HCT116 (cell line): ENCODE results near the gene CDH24. TPM values are rescaled to one million over a fixed set of nuclear protein-coding genes. Genes with fewer than 3 reads are reported as not detected.

Experiments used
- ATAC-seq: fragments of 200-7000 bp; cut with Tn5 transposase; 2 replicates; pipeline ENCODE4 v1.9.1; 2020; ENCODE audit warnings: mild to moderate bottlenecking, moderate library complexity
- BruUV-seq: library from RNA; stranded (reverse); fragments of 400-500 nt; replicated peaks from 2 replicates; lab custom pipeline; 2021; lab: Mats Ljungman, UMichigan
- CTCF ChIA-PET: fragments of 300-600 bp; sonication (Branson Sonifier 250); formaldehyde crosslinking; loops from one replicate; lab custom pipeline; 2021; ENCODE audit warnings: antibody characterized with exemption; lab: Charles Lee
- POLR2A ChIA-PET: fragments of 300-600, 350-600 bp; sonication (Branson Sonifier 250); formaldehyde crosslinking; loops from one replicate; lab custom pipeline; 2021; ENCODE audit warnings: antibody characterized with exemption; lab: Charles Lee
- RAD21 ChIA-PET, 2 experiments: fragments of 300-600 bp; sonication (Branson Sonifier 250); formaldehyde crosslinking; loops; one replicate each; lab custom pipeline; 2023; ENCODE audit warnings: low total read pairs in 2 of 2; ENCODE audit not compliant: uncharacterized antibody in 2 of 2, unreplicated experiment in 2 of 2, low non-redundant PET in 1 of 2; lab: Charles Lee
- DNase-seq: peaks from one replicate; pipeline ENCODE4 v3.0.0-alpha.2; 2010; ENCODE audit warnings: low read depth, low spot score
- H2AFZ ChIP-seq: fragments of 200-600 bp; shearing (Covaris generic), sonication (generic); 2 replicates; pipeline ENCODE4 v1.6.1; 2017; ENCODE audit warnings: low read depth, mixed run types, mixed read lengths, antibody characterized with exemption, low read length; ENCODE audit not compliant: poor library complexity, severe bottlenecking
- H3K27ac ChIP-seq: 2 replicates; pipeline ENCODE4 v1.5.1; 2012; ENCODE audit warnings: low read depth, low read length
- H3K27me3 ChIP-seq: fragments of 200-600 bp; sonication (generic); 2 replicates; pipeline ENCODE4 v1.6.1; 2016; ENCODE audit warnings: mixed run types, low read length, mixed read lengths; ENCODE audit not compliant: insufficient read depth
- H3K36me3 ChIP-seq, 2 experiments: fragments of 200-500 bp in 1 of 2; fragments of 200-600 bp in 1 of 2; sonication (Bioruptor generic) in 1 of 2; sonication (generic) in 1 of 2; 2 replicates each; pipeline versions ENCODE4 v1.5.1 to v1.6.1; 2014 to 2016; ENCODE audit warnings: low read length in 2 of 2, inconsistent platforms in 1 of 2, mixed read lengths in 1 of 2, mixed run types in 1 of 2; ENCODE audit not compliant: insufficient read depth in 2 of 2, control insufficient read depth in 1 of 2
- H3K4me1 ChIP-seq, 2 experiments: fragments of 200-600 bp in 1 of 2; sonication (generic) in 1 of 2; 2 replicates each; pipeline versions ENCODE4 v1.5.1 to v1.6.1; 2012 to 2017; ENCODE audit warnings: low read length in 2 of 2, inconsistent platforms in 1 of 2, mild to moderate bottlenecking in 1 of 2, mixed read lengths in 1 of 2, mixed run types in 1 of 2, moderate library complexity in 1 of 2; ENCODE audit not compliant: insufficient read depth in 2 of 2, control insufficient read depth in 1 of 2
- H3K4me2 ChIP-seq: fragments of 200-600 bp; sonication (generic); 2 replicates; pipeline ENCODE4 v1.6.1; 2017; ENCODE audit warnings: mixed run types, low read length, mixed read lengths
- H3K4me3 ChIP-seq, 2 experiments: fragments of 200-600 bp in 1 of 2; sonication (generic) in 1 of 2; replicated peaks in 1 of 2; 2 replicates each; pipeline ENCODE4 v1.5.1; 2011 to 2016; ENCODE audit warnings: low read length in 2 of 2, control low read depth in 1 of 2, low read depth in 1 of 2, mild to moderate bottlenecking in 1 of 2, mixed read lengths in 1 of 2, mixed run types in 1 of 2
- H3K79me2 ChIP-seq: fragments of 200-600 bp; sonication (generic); 2 replicates; pipeline ENCODE4 v1.6.1; 2017; ENCODE audit warnings: mild to moderate bottlenecking, mixed run types, low read length, moderate library complexity, mixed read lengths; ENCODE audit not compliant: insufficient read depth
- H3K9ac ChIP-seq: fragments of 200-600 bp; sonication (generic); 2 replicates; pipeline ENCODE4 v1.6.1; 2016; ENCODE audit warnings: low read length, mixed read lengths
- H3K9me2 ChIP-seq: fragments of 200-600 bp; sonication (generic), shearing (Covaris generic); 2 replicates; pipeline ENCODE4 v1.6.1; 2017; ENCODE audit warnings: mixed run types, mild to moderate bottlenecking, moderate library complexity; ENCODE audit not compliant: insufficient read depth
- H3K9me3 ChIP-seq, 2 experiments: fragments of 200-500 bp in 1 of 2; fragments of 200-600 bp in 1 of 2; sonication (Bioruptor generic) in 1 of 2; sonication (generic) in 1 of 2; 2 replicates each; pipeline ENCODE4 v1.6.1; 2014 to 2017; ENCODE audit warnings: low read length in 2 of 2, mixed read lengths in 2 of 2, inconsistent platforms in 1 of 2, low read depth in 1 of 2, mild to moderate bottlenecking in 1 of 2, mixed run types in 1 of 2, moderate library complexity in 1 of 2; ENCODE audit not compliant: control insufficient read depth in 1 of 2, insufficient read depth in 1 of 2
- H4K20me1 ChIP-seq: fragments of 200-600 bp; sonication (generic), shearing (Covaris generic); 2 replicates; pipeline ENCODE4 v1.6.1; 2017; ENCODE audit warnings: mixed run types, mild to moderate bottlenecking, moderate library complexity; ENCODE audit not compliant: insufficient read depth
- CBX3 ChIP-seq: IDR thresholded peaks from 2 replicates; pipeline ENCODE4 v1.6.1; 2012; ENCODE audit warnings: low read depth
- ELF1 ChIP-seq: IDR thresholded peaks from 2 replicates; pipeline ENCODE4 v1.6.1; 2012; ENCODE audit warnings: low read depth, borderline replicate concordance
- EZH2 ChIP-seq: fragments of 200-600 bp; sonication (generic); IDR thresholded peaks from 2 replicates; pipeline ENCODE4 v1.6.1; 2017; ENCODE audit warnings: antibody characterized with exemption, mixed run types
- EZH2phosphoT487 ChIP-seq: fragments of 200-600 bp; IDR thresholded peaks from 2 replicates; pipeline ENCODE4 v1.6.1; 2018; ENCODE audit warnings: antibody characterized with exemption, borderline replicate concordance
- FOSL1 ChIP-seq: IDR thresholded peaks from 2 replicates; pipeline ENCODE4 v1.6.1; 2012; ENCODE audit warnings: low read depth
- JUND ChIP-seq: IDR thresholded peaks from 2 replicates; pipeline ENCODE4 v1.6.1; 2012
- POLR2A ChIP-seq: IDR thresholded peaks from 2 replicates; pipeline ENCODE4 v1.7.0; 2011; ENCODE audit warnings: borderline replicate concordance; ENCODE audit not compliant: insufficient read depth, insufficient read length; ENCODE audit errors: extremely low read depth
- POLR2AphosphoS5 ChIP-seq: IDR thresholded peaks from 2 replicates; pipeline ENCODE4 v1.6.1; 2011; ENCODE audit warnings: mild to moderate bottlenecking, low read depth, low read length, moderate library complexity
- RAD21 ChIP-seq: IDR thresholded peaks from 2 replicates; pipeline ENCODE4 v1.6.1; 2012; ENCODE audit warnings: low read depth, mild to moderate bottlenecking
- SIN3A ChIP-seq: IDR thresholded peaks from 2 replicates; pipeline ENCODE4 v1.6.1; 2012; ENCODE audit warnings: low read depth
- SP1 ChIP-seq: IDR thresholded peaks from 2 replicates; pipeline ENCODE4 v1.6.1; 2012; ENCODE audit warnings: low read depth
- TCF7L2 ChIP-seq: IDR thresholded peaks from 2 replicates; pipeline ENCODE4 v1.7.0; 2011; ENCODE audit warnings: borderline replicate concordance, inconsistent platforms; ENCODE audit not compliant: insufficient read depth, insufficient read length; ENCODE audit errors: extremely low read depth
- ZFX ChIP-seq: fragments of 450-650 bp; IDR thresholded peaks from 2 replicates; pipeline ENCODE4 v1.6.1; 2017
- intact Hi-C: fragments of 100-400 bp; cut with micrococcal nuclease; formaldehyde crosslinking; loops from 2 replicates; pipeline ENCODE4 v1.10.0; 2022
- total RNA-seq: library from RNA; stranded (reverse); gene quantifications from one replicate; pipeline ENCODE4 v1.2.1, GENCODE V29; 2021; ENCODE audit not compliant: unreplicated experiment
- TF ChIP-seq, protein P1 (sequence below): IDR thresholded peaks from 2 replicates; pipeline ENCODE4 v1.6.1; 2012; ENCODE audit warnings: low read depth
- TF ChIP-seq, protein P2 (sequence below): IDR thresholded peaks from 2 replicates; pipeline ENCODE4 v1.6.1; 2012
- TF ChIP-seq, protein P3 (sequence below), 3 experiments: fragments of 200-600 bp in 1 of 3; sonication (generic) in 1 of 3; IDR thresholded peaks in 2 of 3; conservative IDR thresholded peaks in 1 of 3; 2 replicates each; pipeline ENCODE4 v1.5.1; 2012 to 2017; ENCODE audit warnings: low read depth in 2 of 3, low read length in 2 of 3, antibody characterized with exemption in 1 of 3, borderline replicate concordance in 1 of 3, control low read depth in 1 of 3, mild to moderate bottlenecking in 1 of 3, mixed read lengths in 1 of 3, mixed run types in 1 of 3, moderate library complexity in 1 of 3; ENCODE audit not compliant: insufficient read depth in 1 of 3
- TF ChIP-seq, protein P4 (sequence below): IDR thresholded peaks from 2 replicates; pipeline ENCODE4 v1.6.1; 2012

CDH24 gene
- total RNA-seq, 1 experiment from 2014 or later = 19.3 TPM

DNA sequence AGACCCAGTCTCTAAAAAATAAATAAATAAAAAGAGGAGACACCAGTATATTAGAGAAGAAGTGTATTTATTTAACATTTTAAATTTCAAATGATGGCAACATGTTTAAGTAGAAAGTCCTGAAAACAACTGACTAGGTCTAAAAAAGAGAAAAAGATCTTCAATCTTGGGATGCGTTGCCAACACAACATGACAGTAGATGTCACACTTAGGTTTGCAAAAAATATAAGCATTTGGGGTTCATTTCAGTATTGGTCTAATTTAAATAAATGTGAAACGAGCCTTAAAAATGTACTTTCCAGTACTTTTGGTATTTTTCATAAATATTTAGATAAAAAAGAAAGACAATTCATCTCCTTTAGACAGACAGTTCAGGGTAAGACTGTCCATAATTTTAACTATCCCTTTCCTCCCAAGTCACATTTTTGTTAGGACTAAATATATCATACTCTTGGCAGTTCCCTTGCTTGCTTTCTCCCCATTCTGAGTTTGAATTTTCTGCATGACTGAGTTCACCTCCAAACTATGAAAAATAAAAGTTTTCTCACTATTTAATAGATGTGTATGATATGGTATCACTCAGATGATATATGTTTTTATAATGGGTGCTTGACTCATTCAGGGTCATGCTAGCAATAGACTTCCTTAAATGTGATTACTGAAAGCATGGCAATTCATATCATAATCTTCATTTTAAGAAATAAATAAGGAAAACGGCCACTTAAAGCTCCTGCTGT lies 51.7 kb downstream of the CDH24 start:
- TF ChIP-seq EZH2 (no peak), ZFX (no peak), SIN3A (no peak), POLR2AphosphoS5 (no peak), CBX3 (no peak), SP1 (no peak), POLR2A (no peak), JUND (no peak), ELF1 (no peak), EZH2phosphoT487 (no peak), RAD21 (no peak), FOSL1 (no peak), TCF7L2 (no peak)
- TF ChIP-seq, protein P1, sequence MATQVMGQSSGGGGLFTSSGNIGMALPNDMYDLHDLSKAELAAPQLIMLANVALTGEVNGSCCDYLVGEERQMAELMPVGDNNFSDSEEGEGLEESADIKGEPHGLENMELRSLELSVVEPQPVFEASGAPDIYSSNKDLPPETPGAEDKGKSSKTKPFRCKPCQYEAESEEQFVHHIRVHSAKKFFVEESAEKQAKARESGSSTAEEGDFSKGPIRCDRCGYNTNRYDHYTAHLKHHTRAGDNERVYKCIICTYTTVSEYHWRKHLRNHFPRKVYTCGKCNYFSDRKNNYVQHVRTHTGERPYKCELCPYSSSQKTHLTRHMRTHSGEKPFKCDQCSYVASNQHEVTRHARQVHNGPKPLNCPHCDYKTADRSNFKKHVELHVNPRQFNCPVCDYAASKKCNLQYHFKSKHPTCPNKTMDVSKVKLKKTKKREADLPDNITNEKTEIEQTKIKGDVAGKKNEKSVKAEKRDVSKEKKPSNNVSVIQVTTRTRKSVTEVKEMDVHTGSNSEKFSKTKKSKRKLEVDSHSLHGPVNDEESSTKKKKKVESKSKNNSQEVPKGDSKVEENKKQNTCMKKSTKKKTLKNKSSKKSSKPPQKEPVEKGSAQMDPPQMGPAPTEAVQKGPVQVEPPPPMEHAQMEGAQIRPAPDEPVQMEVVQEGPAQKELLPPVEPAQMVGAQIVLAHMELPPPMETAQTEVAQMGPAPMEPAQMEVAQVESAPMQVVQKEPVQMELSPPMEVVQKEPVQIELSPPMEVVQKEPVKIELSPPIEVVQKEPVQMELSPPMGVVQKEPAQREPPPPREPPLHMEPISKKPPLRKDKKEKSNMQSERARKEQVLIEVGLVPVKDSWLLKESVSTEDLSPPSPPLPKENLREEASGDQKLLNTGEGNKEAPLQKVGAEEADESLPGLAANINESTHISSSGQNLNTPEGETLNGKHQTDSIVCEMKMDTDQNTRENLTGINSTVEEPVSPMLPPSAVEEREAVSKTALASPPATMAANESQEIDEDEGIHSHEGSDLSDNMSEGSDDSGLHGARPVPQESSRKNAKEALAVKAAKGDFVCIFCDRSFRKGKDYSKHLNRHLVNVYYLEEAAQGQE = no peak
- TF ChIP-seq, protein P2, sequence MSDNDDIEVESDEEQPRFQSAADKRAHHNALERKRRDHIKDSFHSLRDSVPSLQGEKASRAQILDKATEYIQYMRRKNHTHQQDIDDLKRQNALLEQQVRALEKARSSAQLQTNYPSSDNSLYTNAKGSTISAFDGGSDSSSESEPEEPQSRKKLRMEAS = no peak
- TF ChIP-seq, protein P3, sequence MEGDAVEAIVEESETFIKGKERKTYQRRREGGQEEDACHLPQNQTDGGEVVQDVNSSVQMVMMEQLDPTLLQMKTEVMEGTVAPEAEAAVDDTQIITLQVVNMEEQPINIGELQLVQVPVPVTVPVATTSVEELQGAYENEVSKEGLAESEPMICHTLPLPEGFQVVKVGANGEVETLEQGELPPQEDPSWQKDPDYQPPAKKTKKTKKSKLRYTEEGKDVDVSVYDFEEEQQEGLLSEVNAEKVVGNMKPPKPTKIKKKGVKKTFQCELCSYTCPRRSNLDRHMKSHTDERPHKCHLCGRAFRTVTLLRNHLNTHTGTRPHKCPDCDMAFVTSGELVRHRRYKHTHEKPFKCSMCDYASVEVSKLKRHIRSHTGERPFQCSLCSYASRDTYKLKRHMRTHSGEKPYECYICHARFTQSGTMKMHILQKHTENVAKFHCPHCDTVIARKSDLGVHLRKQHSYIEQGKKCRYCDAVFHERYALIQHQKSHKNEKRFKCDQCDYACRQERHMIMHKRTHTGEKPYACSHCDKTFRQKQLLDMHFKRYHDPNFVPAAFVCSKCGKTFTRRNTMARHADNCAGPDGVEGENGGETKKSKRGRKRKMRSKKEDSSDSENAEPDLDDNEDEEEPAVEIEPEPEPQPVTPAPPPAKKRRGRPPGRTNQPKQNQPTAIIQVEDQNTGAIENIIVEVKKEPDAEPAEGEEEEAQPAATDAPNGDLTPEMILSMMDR (IDR thresholded peaks at IDR 0.05 in 2 of 3, conservative IDR thresholded peaks at IDR 0.05 in 1 of 3; ENCODE audit: borderline replicate concordance in 1 of 3, insufficient read depth in 1 of 3, low read depth in 2 of 3, low read length in 2 of 3) = no peak
- TF ChIP-seq, protein P4, sequence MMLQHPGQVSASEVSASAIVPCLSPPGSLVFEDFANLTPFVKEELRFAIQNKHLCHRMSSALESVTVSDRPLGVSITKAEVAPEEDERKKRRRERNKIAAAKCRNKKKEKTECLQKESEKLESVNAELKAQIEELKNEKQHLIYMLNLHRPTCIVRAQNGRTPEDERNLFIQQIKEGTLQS = no peak
- Histone ChIP-seq H3K27me3 (no peaks in the 10 kb centered on the region), H3K9ac (peak overlapping the region; percentile 83), H3K36me3 (no peaks in the 10 kb centered on the region), H3K79me2 (no peaks in the 10 kb centered on the region), H3K4me1 (peaks cover 23 to 58% of the 10 kb centered on the region in 2 experiments), H2AFZ (no peak overlapping the region), H3K9me2 (no peaks in the 10 kb centered on the region), H3K4me3 (peak overlapping the region; percentile 64 to 71), H3K27ac (peak overlapping the region; percentile 97; the same call in 1 of the 2 replicates), H3K4me2 (peak overlapping the region; percentile 89), H3K9me3 (no peaks in the 10 kb centered on the region), H4K20me1 (no peaks in the 10 kb centered on the region)
- no TSS peak for BruUV-seq
- intact Hi-C loops = loop anchor here (5.0 kb wide), 1 partner anchor 52 kb away; the partner anchor contains the start of gene CDH24
- ChIA-PET CTCF (interaction anchor here (1.7 to 3.6 kb wide), 6 partner anchors 10 to 63 kb away, joined by 7 to 52 read pairs (median 11); no protein-coding TSS in a partner anchor), POLR2A (interaction anchor here (1.7 to 2.2 kb wide), 4 partner anchors 11 to 28 kb away, joined by 5 to 18 read pairs (median 11); partner anchors contain the start of gene AJUBA), RAD21 (interaction anchor here in 1 of 2 experiments (1.2 kb wide), 1 partner anchor 19 kb away, joined by 6 read pairs; no protein-coding TSS in a partner anchor)
- DNase-seq = no peak
- ATAC-seq = no peak
